ENCODE data around the gene KCNAB1. TPM values are rescaled to one million over a fixed set of nuclear protein-coding genes. Genes with fewer than 3 reads are reported as not detected.
"Not testable (repeated sequence)": the region's sequence is repeated elsewhere in the genome, so short reads cannot be mapped to it uniquely, and the experiment has no call there.

The KCNAB1 gene
- total RNA-seq, 1 donor from 2014 or later = 2.4 TPM

- Histone ChIP-seq H3K27ac (replicated peaks) (no peak overlapping the region), H3K36me3 (no peaks in the 10 kb centered on the region), H3K27me3 (ENCODE audit: low read depth) (no peaks in the 10 kb centered on the region), H3K4me1 (no peaks in the 10 kb centered on the region), H3K4me3 (no peak overlapping the region), H3K9me3 (replicated peaks) (peaks cover 7% of the 10 kb centered on the region)
- intact Hi-C loops (cut with micrococcal nuclease) = no loop called here
- TF ChIP-seq CTCF (IDR thresholded peaks at IDR 0.05; ENCODE audit: borderline replicate concordance) = no peak
- no peak for DNase-seq
Measured at GRCh38 chr3:156216852-156217251, 96.5 kb downstream of the KCNAB1 start.

GRCh38 chr3:156217674-156218352 is 97.4 kb downstream of the KCNAB1 start:
- Histone ChIP-seq H3K27me3 (ENCODE audit: low read depth) (no peaks in the 10 kb centered on the region), H3K9me3 (replicated peaks) (peaks cover 7% of the 10 kb centered on the region), H3K4me1 (no peaks in the 10 kb centered on the region), H3K4me3 (no peak overlapping the region), H3K27ac (replicated peaks) (no peak overlapping the region), H3K36me3 (no peaks in the 10 kb centered on the region)
- TF ChIP-seq CTCF (IDR thresholded peaks at IDR 0.05; ENCODE audit: borderline replicate concordance) = no peak
- intact Hi-C loops (cut with micrococcal nuclease) = no loop called here
- no peak for DNase-seq

GRCh38 chr3:156218353-156218744 is 98.0 kb downstream of the KCNAB1 start:
- Histone ChIP-seq H3K4me3 (no peak overlapping the region), H3K4me1 (no peaks in the 10 kb centered on the region), H3K36me3 (no peaks in the 10 kb centered on the region), H3K9me3 (replicated peaks) (peaks cover 7% of the 10 kb centered on the region), H3K27me3 (ENCODE audit: low read depth) (no peaks in the 10 kb centered on the region), H3K27ac (replicated peaks) (no peak overlapping the region)
- no peak for DNase-seq
- intact Hi-C loops (cut with micrococcal nuclease) = no loop called here
- TF ChIP-seq CTCF (IDR thresholded peaks at IDR 0.05; ENCODE audit: borderline replicate concordance) = no peak

GRCh38 chr3:156222381-156222780 is 102.0 kb downstream of the KCNAB1 start:
- H3K27ac ChIP-seq (replicated peaks); H3K27me3 ChIP-seq (ENCODE audit: low read depth); H3K9me3 ChIP-seq (replicated peaks); H3K36me3 ChIP-seq; intact Hi-C loops (cut with micrococcal nuclease); H3K4me3 ChIP-seq; DNase-seq; H3K4me1 ChIP-seq: not testable (repeated sequence)

GRCh38 chr3:156224046-156224445 is 103.7 kb downstream of the KCNAB1 start:
- intact Hi-C loops (cut with micrococcal nuclease); H3K36me3 ChIP-seq; H3K9me3 ChIP-seq (replicated peaks); H3K4me3 ChIP-seq; H3K27ac ChIP-seq (replicated peaks); H3K4me1 ChIP-seq; DNase-seq; H3K27me3 ChIP-seq (ENCODE audit: low read depth): not testable (repeated sequence)

GRCh38 chr3:156226676-156227420 is 106.5 kb downstream of the KCNAB1 start:
- no peak for DNase-seq
- Histone ChIP-seq H3K4me1 (no peaks in the 10 kb centered on the region), H3K4me3 (no peak overlapping the region), H3K27ac (replicated peaks) (no peak overlapping the region), H3K9me3 (replicated peaks) (no peaks in the 10 kb centered on the region), H3K36me3 (no peaks in the 10 kb centered on the region), H3K27me3 (ENCODE audit: low read depth) (no peaks in the 10 kb centered on the region)
- TF ChIP-seq CTCF (IDR thresholded peaks at IDR 0.05; ENCODE audit: borderline replicate concordance) = no peak
- intact Hi-C loops (cut with micrococcal nuclease) = no loop called here
